GM18526 (cell line): ENCODE results near the gene TIMP4.

Experiments
- POLR2A ChIP-seq: IDR thresholded peaks from 3 replicates; pipeline ENCODE4 v1.6.1; 2011; ENCODE audit not compliant: insufficient read length; ENCODE audit errors: extremely low read depth

TIMP4 gene

DNA sequence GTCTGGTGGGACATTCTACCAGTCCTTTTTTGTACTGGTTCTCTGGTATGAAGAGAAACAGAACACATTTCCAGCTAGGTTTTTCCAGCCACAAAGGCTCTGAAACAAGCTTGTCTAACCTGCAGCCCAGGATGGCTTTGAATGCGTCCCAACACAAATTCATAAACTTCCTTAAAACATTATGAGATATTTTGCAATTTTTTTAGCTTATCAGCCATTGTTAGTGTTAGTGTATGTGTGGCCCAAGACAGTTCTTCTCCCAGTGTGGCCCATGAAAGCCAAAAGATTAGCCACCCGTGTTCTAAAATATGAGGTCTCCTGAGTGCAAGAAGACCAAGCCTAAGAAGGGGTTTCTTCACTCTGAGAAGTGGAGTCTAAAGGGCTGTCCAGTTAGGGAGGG is 18.4 kb upstream of the TIMP4 start:
- no peak for TF ChIP-seq POLR2A

- TF ChIP-seq POLR2A: no peak
These were observed 17.2 kb upstream of the TIMP4 start for GRCh38 chr3:12175844-12176453.

DNA sequence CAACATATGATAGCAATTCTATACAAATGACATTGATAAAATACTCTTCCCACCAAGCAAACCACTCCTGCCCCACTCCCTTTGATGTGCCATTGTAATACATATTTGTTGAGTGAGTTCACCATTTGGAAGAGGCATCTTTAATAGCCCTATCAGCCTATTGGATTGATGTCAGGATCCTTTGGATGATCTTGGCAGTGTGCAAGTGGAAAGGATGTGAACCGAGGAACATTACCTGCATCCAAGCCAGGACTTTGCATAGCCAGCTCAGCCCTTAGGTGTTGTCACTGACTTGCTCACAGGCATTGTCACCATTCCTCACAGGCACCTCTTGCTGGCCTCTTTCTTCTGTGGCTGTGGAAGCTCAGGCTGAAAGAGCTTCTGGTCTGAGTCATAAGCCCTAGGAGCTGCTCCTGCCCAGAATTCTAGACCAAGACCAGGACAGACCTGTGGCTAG is 16.5 kb upstream of the TIMP4 start:
- TF ChIP-seq POLR2A: no peak

GRCh38 chr3:12170207-12170606 is 11.5 kb upstream of the TIMP4 start:
- TF ChIP-seq POLR2A: no peak

DNA sequence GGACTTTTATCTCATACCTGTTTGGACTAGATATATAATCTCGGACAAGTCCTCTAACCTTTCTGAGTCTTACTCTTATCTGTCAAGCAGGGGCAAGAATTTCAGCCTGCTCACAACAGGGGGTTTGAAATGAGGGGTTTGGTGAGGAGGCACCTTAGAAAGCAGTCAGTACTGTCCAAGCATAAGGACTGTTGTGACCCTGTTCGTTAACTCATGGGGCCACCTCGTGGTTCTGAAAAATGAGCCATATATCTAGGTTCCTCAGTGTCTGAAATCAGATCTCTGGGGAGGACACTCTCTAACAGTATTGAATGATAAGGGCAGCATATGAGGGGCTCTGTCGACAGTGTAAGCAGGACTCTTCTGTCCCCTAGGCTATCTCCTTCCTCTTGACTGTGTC is 7.2 kb upstream of the TIMP4 start:
- TF ChIP-seq POLR2A: no peak

- no peak for TF ChIP-seq POLR2A
These were observed 502 bp upstream of the TIMP4 start for GRCh38 chr3:12159227-12159601.

- TF ChIP-seq POLR2A: no peak
These were observed 1.7 kb downstream of the TIMP4 start for GRCh38 chr3:12157026-12157425.

DNA sequence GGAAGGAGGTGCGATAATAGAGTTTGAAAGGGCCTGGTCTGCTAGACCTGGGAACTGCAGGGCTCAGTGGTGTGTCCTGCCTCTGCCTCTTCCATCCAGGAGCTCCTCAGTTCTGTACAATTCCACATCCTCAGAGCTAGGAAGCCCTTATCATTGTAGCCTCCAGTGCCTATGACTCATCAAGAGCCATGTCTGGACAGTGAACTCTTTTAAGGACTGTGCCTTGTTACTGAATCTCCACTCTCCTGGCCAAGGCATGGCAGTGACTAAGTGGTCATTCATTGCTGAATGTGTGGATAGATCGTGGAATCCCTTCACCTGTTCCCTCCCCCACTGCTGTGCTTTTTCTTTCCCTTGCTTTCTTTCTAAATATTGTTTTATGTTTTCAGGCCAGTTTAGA is 2.9 kb downstream of the TIMP4 start:
- TF ChIP-seq POLR2A: no peak

GRCh38 chr3:12155264-12155663 is 3.4 kb downstream of the TIMP4 start:
- TF ChIP-seq POLR2A: no peak

DNA sequence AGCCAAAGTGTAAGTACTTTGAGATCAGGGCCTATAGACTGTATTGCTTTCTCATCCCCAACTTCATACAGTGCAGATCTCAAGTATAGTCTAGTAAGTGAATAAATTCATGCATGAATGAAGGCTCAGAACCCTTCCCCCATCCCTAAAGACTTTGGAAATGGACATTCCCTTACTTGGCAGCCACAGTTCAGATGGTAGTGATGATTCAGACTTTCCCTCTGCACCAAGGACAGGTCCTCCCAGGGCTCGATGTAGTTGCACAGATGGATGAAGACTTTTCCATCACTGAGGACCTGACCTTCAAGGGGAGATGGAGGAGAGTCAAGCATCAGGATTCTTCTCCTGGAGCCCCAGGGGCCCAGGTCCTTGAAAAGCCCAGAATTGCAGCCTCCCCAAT is 4.6 kb downstream of the TIMP4 start:
- TF ChIP-seq POLR2A: no peak

DNA sequence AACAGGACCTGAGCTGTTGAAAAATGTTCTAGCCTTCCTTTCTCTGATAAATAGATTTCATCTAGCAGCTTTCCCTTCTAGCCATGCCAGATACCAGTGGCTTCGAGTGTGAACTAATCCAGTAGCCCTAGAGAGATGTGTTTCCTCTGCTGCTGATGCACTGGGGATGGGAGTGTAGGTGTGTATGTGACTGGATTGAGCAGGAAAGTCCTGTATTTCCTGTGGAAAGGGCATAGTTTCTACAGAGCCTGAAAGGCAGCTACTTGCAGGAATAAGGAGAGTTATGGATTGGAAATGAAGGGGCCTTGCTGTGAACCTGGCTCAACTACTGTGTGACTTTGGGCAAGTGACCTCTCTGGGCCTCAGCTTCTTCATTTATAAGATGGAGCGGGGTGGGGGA is 8.6 kb downstream of the TIMP4 start:
- TF ChIP-seq POLR2A: no peak

DNA sequence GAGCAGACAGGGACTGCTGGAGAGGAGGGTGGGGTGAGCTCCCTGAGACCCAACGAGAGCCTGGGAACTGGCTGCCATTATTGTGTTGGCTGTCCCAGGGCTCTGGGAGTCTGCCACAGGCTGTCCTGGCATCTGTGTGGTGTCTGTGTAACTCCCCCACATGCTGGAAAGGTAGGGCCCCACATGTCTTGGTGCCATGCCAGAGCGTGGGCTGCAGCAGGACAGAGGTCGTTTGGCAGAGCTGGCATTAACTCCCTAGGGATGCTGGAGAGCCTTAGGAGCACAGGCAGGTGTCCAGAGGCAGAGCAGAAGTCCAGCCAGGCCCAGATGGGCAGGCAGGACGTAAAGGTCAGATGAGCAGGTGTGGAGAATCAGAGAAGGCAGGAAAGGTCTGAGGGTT is 9.7 kb downstream of the TIMP4 start:
- no peak for TF ChIP-seq POLR2A

- TF ChIP-seq POLR2A: no peak
These were observed 10.3 kb downstream of the TIMP4 start for GRCh38 chr3:12148183-12148940.

DNA sequence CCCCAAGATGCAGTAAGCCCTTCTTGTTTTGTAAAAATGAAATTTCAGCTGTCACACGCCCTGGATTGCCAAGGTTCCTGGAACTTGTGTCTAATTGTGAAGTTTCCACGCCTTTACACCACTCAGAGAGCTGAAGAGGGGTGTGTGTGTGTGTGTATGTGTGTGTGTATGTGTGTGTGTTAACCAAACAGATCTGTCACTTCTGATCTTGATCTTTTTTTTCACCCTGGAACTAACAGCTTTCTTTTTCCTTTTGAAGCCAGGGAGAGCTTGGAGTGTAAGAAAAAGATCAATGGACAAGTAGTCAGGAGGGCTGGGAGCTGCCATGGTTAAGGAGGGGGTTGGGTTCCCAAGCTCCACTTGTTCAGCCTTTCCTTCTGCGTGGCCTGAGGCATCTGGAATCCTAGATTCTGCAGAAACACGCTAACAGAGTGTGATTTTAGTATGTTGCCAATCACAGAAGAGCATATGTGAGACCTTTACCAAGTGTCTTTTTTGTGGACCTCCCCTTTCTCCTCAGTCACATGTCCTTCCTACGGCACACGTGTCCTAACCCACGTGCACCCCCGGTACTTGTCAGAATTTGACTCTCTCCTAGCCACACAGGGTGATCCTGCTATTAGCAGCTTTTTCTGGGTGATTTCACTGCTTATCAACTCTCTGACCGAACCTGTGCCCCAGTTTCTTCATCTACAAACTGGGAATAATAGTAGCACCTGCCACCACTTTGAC is 11.5 kb downstream of the TIMP4 start:
- no peak for TF ChIP-seq POLR2A

GRCh38 chr3:12143949-12144504 is 14.7 kb downstream of the TIMP4 start:
- TF ChIP-seq POLR2A: no peak

GRCh38 chr3:12142476-12142875 is 16.2 kb downstream of the TIMP4 start:
- TF ChIP-seq POLR2A: no peak
